Neural cell (in vitro differentiated cells): ENCODE measurements around the gene PTPRQ. TPM values are rescaled to one million over a fixed set of nuclear protein-coding genes. Genes with fewer than 3 reads are reported as not detected.

Experiments used
- H2AFZ ChIP-seq: fragments of 200-600, 300-800 bp; sonication (generic), shearing (Covaris generic); 2 replicates; pipeline ENCODE4 v1.6.0; 2014; ENCODE audit warnings: low read depth, mild to moderate bottlenecking, antibody characterized with exemption, low read length, moderate library complexity
- H3F3A ChIP-seq: fragments of 200-600 bp; shearing (Covaris generic); 2 replicates; pipeline ENCODE4 v1.6.1; 2016; ENCODE audit warnings: mild to moderate bottlenecking, moderate library complexity, mixed read lengths, antibody characterized with exemption, low read length; ENCODE audit not compliant: insufficient read depth, poor library complexity, severe bottlenecking
- H3K27ac ChIP-seq: fragments of 200-600, 300-800 bp; sonication (generic), shearing (Covaris generic); 2 replicates; pipeline ENCODE4 v1.5.1; 2014; ENCODE audit warnings: mild to moderate bottlenecking, low read length, moderate library complexity
- H3K27me3 ChIP-seq: fragments of 300-800, 200-600 bp; sonication (generic), shearing (Covaris generic); 2 replicates; pipeline ENCODE4 v1.6.0; 2014; ENCODE audit warnings: mild to moderate bottlenecking, low read depth, low read length, moderate library complexity; ENCODE audit not compliant: insufficient read depth
- H3K36me3 ChIP-seq: fragments of 300-800, 200-600 bp; sonication (generic), shearing (Covaris generic); 2 replicates; pipeline ENCODE4 v1.5.1; 2014; ENCODE audit warnings: mild to moderate bottlenecking, antibody characterized with exemption, low read length, moderate library complexity; ENCODE audit not compliant: insufficient read depth
- H3K4me2 ChIP-seq: fragments of 300-800, 200-600 bp; sonication (generic), shearing (Covaris generic); 2 replicates; pipeline ENCODE4 v1.6.0; 2014; ENCODE audit warnings: mild to moderate bottlenecking, low read length
- H3K4me3 ChIP-seq: fragments of 300-800, 200-600 bp; sonication (generic), shearing (Covaris generic); 2 replicates; pipeline ENCODE4 v1.5.1; 2014; ENCODE audit warnings: mild to moderate bottlenecking, low read length, moderate library complexity
- H3K79me2 ChIP-seq: fragments of 200-600 bp; shearing (Covaris generic); replicated peaks from 2 replicates; pipeline ENCODE4 v1.6.0; 2014; ENCODE audit warnings: mild to moderate bottlenecking, low read length, moderate library complexity; ENCODE audit not compliant: insufficient read depth
- H3K9ac ChIP-seq: fragments of 300-800, 200-600 bp; sonication (generic), shearing (Covaris generic); 2 replicates; pipeline ENCODE4 v1.6.1; 2016; ENCODE audit warnings: mild to moderate bottlenecking, low read length, mixed read lengths
- H3K9me2 ChIP-seq: fragments of 200-600 bp; shearing (Covaris generic); 2 replicates; pipeline ENCODE4 v1.6.1; 2016; ENCODE audit warnings: mild to moderate bottlenecking, low read length, mixed read lengths; ENCODE audit not compliant: insufficient read depth
- H3K9me3 ChIP-seq: fragments of 200-600, 300-800 bp; sonication (generic), shearing (Covaris generic); 2 replicates; pipeline ENCODE4 v1.6.1; 2016; ENCODE audit warnings: mild to moderate bottlenecking, mixed run types, low read length, moderate library complexity, mixed read lengths
- H4K20me1 ChIP-seq: fragments of 200-600 bp; shearing (Covaris generic); 2 replicates; pipeline ENCODE4 v1.6.1; 2016; ENCODE audit warnings: mild to moderate bottlenecking, mixed run types; ENCODE audit not compliant: insufficient read depth
- CTCF ChIP-seq: fragments of 450-650 bp; IDR thresholded peaks from 2 replicates; pipeline ENCODE4 v1.5.1; 2014; ENCODE audit warnings: antibody characterized with exemption, mild to moderate bottlenecking, moderate library complexity; ENCODE audit not compliant: poor library complexity, severe bottlenecking
- EP300 ChIP-seq: fragments of 450-650 bp; conservative IDR thresholded peaks from 2 replicates; pipeline ENCODE4 v1.6.1; 2014; ENCODE audit warnings: antibody characterized with exemption, mild to moderate bottlenecking, moderate library complexity; ENCODE audit not compliant: poor library complexity, severe bottlenecking
- EZH2 ChIP-seq: fragments of 200-600, 300-800 bp; shearing (Covaris generic), sonication (generic); IDR thresholded peaks from 2 replicates; pipeline ENCODE4 v1.6.1; 2014; ENCODE audit warnings: antibody characterized with exemption, low read length, borderline replicate concordance, mild to moderate bottlenecking; ENCODE audit not compliant: insufficient read depth, poor library complexity, severe bottlenecking
- MXI1 ChIP-seq: fragments of 450-650 bp; conservative IDR thresholded peaks from 2 replicates; pipeline ENCODE4 v1.6.1; 2014; ENCODE audit warnings: antibody characterized with exemption, mild to moderate bottlenecking; ENCODE audit not compliant: poor library complexity, severe bottlenecking
- POLR2AphosphoS5 ChIP-seq: IDR thresholded peaks from 2 replicates; pipeline ENCODE4 v1.6.1; 2012
- RAD21 ChIP-seq: fragments of 450-650 bp; conservative IDR thresholded peaks from 2 replicates; pipeline ENCODE4 v1.6.1; 2014; ENCODE audit warnings: antibody characterized with exemption, mild to moderate bottlenecking, moderate library complexity
- SMC3 ChIP-seq: fragments of 450-650 bp; conservative IDR thresholded peaks from 2 replicates; pipeline ENCODE4 v1.6.1; 2014; ENCODE audit warnings: antibody characterized with exemption, mild to moderate bottlenecking, moderate library complexity; ENCODE audit not compliant: poor library complexity
- TAF1 ChIP-seq: IDR thresholded peaks from 2 replicates; pipeline ENCODE4 v1.6.1; 2012; ENCODE audit warnings: low read depth
- polyA plus RNA-seq: library from polyadenylated mRNA; depleted of rRNA; stranded (reverse); fragments of >200 nt; gene quantifications from 2 replicates; pipeline ENCODE4 v1.2.3, GENCODE V29; 2014
- TF ChIP-seq, protein P1 (sequence below): IDR thresholded peaks from 2 replicates; pipeline ENCODE4 v1.6.1; 2012; ENCODE audit warnings: borderline replicate concordance

Gene PTPRQ
- polyA plus RNA-seq, 1 donor from 2014 or later = not detected

DNA sequence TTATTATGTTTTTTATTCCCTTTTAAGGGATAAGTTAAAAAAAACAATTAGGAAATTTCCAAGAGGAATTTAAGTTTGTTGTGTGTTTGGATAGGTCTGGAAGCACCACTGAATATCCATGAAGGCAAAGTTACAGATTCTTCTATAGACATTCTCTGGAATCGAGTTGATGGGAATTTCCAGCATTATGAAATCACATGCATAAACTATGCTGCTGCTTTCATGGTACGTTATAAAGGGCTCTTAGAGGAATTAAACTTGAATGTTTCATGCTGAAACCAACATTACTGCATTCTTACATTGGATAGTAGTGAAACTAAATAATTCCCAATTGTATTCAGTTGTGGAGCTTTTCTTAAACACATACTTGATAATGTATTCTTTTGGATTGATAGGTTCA lies 21.5 kb upstream of the PTPRQ start:
- Histone ChIP-seq H3K9me3 (no peaks in the 10 kb centered on the region), H3K4me2 (no peak overlapping the region), H3K9ac (no peak overlapping the region), H3K27me3 (no peaks in the 10 kb centered on the region), H2AFZ (no peak overlapping the region), H3K79me2 (no peaks in the 10 kb centered on the region), H3F3A (no peaks in the 10 kb centered on the region), H3K9me2 (no peaks in the 10 kb centered on the region), H3K36me3 (no peaks in the 10 kb centered on the region), H3K4me3 (no peak overlapping the region), H3K27ac (no peak overlapping the region), H4K20me1 (no peaks in the 10 kb centered on the region)
- TF ChIP-seq TAF1 (no peak), RAD21 (no peak), EP300 (no peak), EZH2 (no peak), MXI1 (no peak), SMC3 (no peak), POLR2AphosphoS5 (no peak), CTCF (no peak)
- TF ChIP-seq, protein P1, sequence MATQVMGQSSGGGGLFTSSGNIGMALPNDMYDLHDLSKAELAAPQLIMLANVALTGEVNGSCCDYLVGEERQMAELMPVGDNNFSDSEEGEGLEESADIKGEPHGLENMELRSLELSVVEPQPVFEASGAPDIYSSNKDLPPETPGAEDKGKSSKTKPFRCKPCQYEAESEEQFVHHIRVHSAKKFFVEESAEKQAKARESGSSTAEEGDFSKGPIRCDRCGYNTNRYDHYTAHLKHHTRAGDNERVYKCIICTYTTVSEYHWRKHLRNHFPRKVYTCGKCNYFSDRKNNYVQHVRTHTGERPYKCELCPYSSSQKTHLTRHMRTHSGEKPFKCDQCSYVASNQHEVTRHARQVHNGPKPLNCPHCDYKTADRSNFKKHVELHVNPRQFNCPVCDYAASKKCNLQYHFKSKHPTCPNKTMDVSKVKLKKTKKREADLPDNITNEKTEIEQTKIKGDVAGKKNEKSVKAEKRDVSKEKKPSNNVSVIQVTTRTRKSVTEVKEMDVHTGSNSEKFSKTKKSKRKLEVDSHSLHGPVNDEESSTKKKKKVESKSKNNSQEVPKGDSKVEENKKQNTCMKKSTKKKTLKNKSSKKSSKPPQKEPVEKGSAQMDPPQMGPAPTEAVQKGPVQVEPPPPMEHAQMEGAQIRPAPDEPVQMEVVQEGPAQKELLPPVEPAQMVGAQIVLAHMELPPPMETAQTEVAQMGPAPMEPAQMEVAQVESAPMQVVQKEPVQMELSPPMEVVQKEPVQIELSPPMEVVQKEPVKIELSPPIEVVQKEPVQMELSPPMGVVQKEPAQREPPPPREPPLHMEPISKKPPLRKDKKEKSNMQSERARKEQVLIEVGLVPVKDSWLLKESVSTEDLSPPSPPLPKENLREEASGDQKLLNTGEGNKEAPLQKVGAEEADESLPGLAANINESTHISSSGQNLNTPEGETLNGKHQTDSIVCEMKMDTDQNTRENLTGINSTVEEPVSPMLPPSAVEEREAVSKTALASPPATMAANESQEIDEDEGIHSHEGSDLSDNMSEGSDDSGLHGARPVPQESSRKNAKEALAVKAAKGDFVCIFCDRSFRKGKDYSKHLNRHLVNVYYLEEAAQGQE = no peak

DNA sequence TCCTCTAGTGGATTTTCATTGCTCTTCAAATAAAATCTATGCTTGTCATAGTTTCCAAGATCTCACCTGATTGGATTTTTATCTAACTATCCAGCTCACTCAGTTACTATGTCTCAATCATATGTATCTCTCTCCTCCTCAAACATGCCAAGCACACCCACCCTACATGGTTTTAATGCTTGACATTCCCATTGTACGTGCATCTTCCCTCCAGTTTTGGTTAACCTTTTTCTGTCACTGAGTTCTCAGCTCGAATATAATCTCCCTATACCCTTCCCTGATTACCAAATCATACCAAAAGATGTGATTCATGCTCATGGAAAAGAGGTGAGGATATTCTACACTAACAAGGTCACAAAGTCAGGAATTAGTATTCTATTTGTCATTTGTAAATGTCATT lies 12.0 kb upstream of the PTPRQ start:
- Histone ChIP-seq H4K20me1 (no peaks in the 10 kb centered on the region), H3K27me3 (no peaks in the 10 kb centered on the region), H3K36me3 (no peaks in the 10 kb centered on the region), H3K9ac (no peak overlapping the region), H2AFZ (no peak overlapping the region), H3K4me2 (no peak overlapping the region), H3F3A (no peaks in the 10 kb centered on the region), H3K27ac (no peak overlapping the region), H3K4me3 (no peak overlapping the region), H3K9me2 (no peaks in the 10 kb centered on the region), H3K79me2 (no peaks in the 10 kb centered on the region), H3K9me3 (no peaks in the 10 kb centered on the region)
- TF ChIP-seq MXI1 (no peak), TAF1 (no peak), POLR2AphosphoS5 (no peak), SMC3 (no peak), CTCF (no peak), EZH2 (no peak), EP300 (no peak), RAD21 (no peak)
- TF ChIP-seq, protein P1 = no peak
